ENCODE data around the gene ANHX.

Gene ANHX

DNA sequence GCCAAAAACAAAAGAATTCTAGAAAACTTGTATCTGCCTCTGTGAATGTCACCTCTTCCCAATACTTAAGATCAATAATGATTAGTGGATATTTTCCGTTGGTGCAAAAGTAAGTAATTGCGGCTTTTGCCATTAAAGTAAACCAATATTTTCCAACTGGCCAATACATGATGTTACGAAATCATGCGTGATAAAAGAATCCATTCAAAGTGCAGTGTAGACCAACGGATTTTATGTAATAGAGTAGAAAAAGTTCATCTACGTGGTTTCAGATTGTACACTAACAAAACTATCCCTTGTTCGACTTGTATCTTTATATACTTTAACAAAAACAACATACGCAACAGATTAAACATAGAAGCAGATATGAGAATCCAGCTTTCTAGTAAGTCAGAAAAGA lies 55.0 kb downstream of the ANHX start:
- no peak for DNase-seq (ENCODE audit: extremely low read depth, insufficient read length)
- Histone ChIP-seq H3K27me3 (replicated peaks; ENCODE audit: control insufficient read depth, insufficient read depth, low read length) (no peaks in the 10 kb centered on the region), H3K36me3 (ENCODE audit: control insufficient read depth, insufficient read depth, low read length) (peaks cover 11% of the 10 kb centered on the region), H3K4me3 (replicated peaks; ENCODE audit: low read depth, low read length) (no peak overlapping the region)
- TF ChIP-seq, protein P1, sequence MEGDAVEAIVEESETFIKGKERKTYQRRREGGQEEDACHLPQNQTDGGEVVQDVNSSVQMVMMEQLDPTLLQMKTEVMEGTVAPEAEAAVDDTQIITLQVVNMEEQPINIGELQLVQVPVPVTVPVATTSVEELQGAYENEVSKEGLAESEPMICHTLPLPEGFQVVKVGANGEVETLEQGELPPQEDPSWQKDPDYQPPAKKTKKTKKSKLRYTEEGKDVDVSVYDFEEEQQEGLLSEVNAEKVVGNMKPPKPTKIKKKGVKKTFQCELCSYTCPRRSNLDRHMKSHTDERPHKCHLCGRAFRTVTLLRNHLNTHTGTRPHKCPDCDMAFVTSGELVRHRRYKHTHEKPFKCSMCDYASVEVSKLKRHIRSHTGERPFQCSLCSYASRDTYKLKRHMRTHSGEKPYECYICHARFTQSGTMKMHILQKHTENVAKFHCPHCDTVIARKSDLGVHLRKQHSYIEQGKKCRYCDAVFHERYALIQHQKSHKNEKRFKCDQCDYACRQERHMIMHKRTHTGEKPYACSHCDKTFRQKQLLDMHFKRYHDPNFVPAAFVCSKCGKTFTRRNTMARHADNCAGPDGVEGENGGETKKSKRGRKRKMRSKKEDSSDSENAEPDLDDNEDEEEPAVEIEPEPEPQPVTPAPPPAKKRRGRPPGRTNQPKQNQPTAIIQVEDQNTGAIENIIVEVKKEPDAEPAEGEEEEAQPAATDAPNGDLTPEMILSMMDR (IDR thresholded peaks at IDR 0.05; ENCODE audit: insufficient read depth, low read length, poor library complexity, severe bottlenecking), result no peak

DNA sequence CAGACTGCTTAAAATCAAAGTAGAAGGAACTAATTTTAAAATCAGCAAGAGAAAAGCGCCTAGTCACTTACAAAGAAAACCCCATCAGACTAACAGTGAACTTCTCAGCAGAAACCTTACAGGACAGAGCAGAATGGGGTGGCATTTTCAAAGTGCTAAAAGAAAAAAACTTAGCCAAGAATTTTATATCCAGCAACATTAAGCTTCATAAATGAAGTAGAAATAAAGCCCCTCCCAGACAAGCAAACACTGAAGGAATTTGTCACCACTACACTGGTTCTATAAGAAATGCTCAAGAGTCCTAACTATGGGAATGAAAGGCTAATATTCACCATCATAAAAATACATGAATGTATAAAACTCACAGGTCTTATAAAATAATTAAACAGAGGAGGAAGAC lies 60.8 kb downstream of the ANHX start:
- TF ChIP-seq, protein P1 (IDR thresholded peaks at IDR 0.05; ENCODE audit: insufficient read depth, low read length, poor library complexity, severe bottlenecking), result no peak
- DNase-seq (ENCODE audit: extremely low read depth, insufficient read length), result no peak
- Histone ChIP-seq H3K36me3 (ENCODE audit: control insufficient read depth, insufficient read depth, low read length) (no peaks in the 10 kb centered on the region), H3K27me3 (replicated peaks; ENCODE audit: control insufficient read depth, insufficient read depth, low read length) (no peaks in the 10 kb centered on the region), H3K4me3 (replicated peaks; ENCODE audit: low read depth, low read length) (no peak overlapping the region)

DNA sequence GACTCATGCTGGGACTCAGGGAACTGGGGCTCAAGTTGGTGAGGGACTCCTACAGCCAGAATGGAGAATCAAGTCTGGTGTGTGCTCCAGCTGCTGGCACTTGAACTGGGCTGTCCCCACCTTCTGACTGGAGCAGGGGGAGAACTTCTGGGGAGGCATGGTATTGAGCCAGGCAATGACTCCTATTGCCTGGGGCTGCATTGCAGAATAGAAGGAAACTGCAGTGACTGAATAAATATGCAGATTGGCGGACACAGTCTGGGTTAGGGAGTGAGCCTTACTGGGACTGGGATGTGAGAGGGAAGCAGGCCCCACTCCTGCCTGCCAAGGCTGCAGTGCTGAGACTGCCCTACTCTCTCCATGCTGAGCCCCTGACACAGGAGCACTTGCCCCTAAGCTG lies 63.2 kb downstream of the ANHX start:
- H3K4me3 ChIP-seq (replicated peaks; ENCODE audit: low read depth, low read length), result no peak overlapping the region
- TF ChIP-seq, protein P1 (IDR thresholded peaks at IDR 0.05; ENCODE audit: insufficient read depth, low read length, poor library complexity, severe bottlenecking), result no peak
- no peak for DNase-seq (ENCODE audit: extremely low read depth, insufficient read length)

More for the DNA sequence above, 63.2 kb downstream of the ANHX start:
- no peaks in the 10 kb centered on the region for H3K27me3 ChIP-seq (replicated peaks; ENCODE audit: control insufficient read depth, insufficient read depth, low read length)
- H3K36me3 ChIP-seq (ENCODE audit: control insufficient read depth, insufficient read depth, low read length), result no peaks in the 10 kb centered on the region
